IMR-90 (cell line): ENCODE measurements around the gene ADAMTS14. TPM values are rescaled to one million over a fixed set of nuclear protein-coding genes. Genes with fewer than 3 reads are reported as not detected.

Source experiments
- ATAC-seq: fragments of 200-7000 bp; cut with Tn5 transposase; 2 replicates; pipeline ENCODE4 v1.9.1; 2020; ENCODE audit warnings: low read depth, mild to moderate bottlenecking, moderate library complexity
- BruUV-seq: library from RNA; stranded (reverse); fragments of 400-500 nt; replicated peaks from 2 replicates; lab custom pipeline; 2021; lab: Mats Ljungman, UMichigan
- CTCF ChIA-PET: fragments of 300-600 bp; formaldehyde crosslinking; extraction: SDS; loops from one replicate; lab custom pipeline; 2021; ENCODE audit warnings: antibody characterized with exemption; lab: Yijun Ruan, JAX
- POLR2A ChIA-PET: fragments of 300-600 bp; sonication (Branson Sonifier 250); formaldehyde crosslinking; loops from one replicate; lab custom pipeline; 2022; ENCODE audit warnings: antibody characterized with exemption; ENCODE audit not compliant: unreplicated experiment; lab: Charles Lee
- DNase-seq: peaks from one replicate; pipeline ENCODE4 v3.0.0; 2013
- H2AFZ ChIP-seq: replicated peaks from 2 replicates; pipeline ENCODE3; 2013; ENCODE audit warnings: low read length, mild to moderate bottlenecking; ENCODE audit not compliant: poor library complexity
- H2AK5ac ChIP-seq: 2 replicates; pipeline ENCODE4 v1.6.1; 2013; ENCODE audit warnings: low read depth, low read length, inconsistent platforms
- H2AK9ac ChIP-seq: replicated peaks from 2 replicates; pipeline ENCODE3; 2013; ENCODE audit warnings: mild to moderate bottlenecking, low read depth, low read length, moderate library complexity; ENCODE audit not compliant: poor library complexity
- H2BK120ac ChIP-seq: 2 replicates; pipeline ENCODE4 v1.6.1; 2013; ENCODE audit warnings: low read depth, low read length, inconsistent platforms
- H2BK15ac ChIP-seq: 3 replicates; pipeline ENCODE4 v1.6.1; 2013; ENCODE audit warnings: low read depth, low read length, inconsistent platforms
- H2BK20ac ChIP-seq: 2 replicates; pipeline ENCODE4 v1.6.1; 2013; ENCODE audit warnings: low read depth, mild to moderate bottlenecking, inconsistent platforms, low read length, moderate library complexity
- H2BK5ac ChIP-seq: 2 replicates; pipeline ENCODE4 v1.6.1; 2013; ENCODE audit warnings: mild to moderate bottlenecking, low read depth, low read length, inconsistent platforms; ENCODE audit not compliant: poor library complexity, severe bottlenecking
- H3K14ac ChIP-seq: replicated peaks from 2 replicates; pipeline ENCODE4 v1.6.1; 2013; ENCODE audit warnings: low read depth, low read length, inconsistent platforms
- H3K18ac ChIP-seq: 2 replicates; pipeline ENCODE4 v1.6.1; 2013; ENCODE audit warnings: low read depth, low read length, control low read depth
- H3K23ac ChIP-seq: 2 replicates; pipeline ENCODE4 v1.6.1; 2013; ENCODE audit warnings: low read depth, low read length, inconsistent platforms
- H3K27ac ChIP-seq: 2 replicates; pipeline ENCODE4 v1.5.1; 2013; ENCODE audit warnings: mild to moderate bottlenecking, control low read depth, low read length; ENCODE audit not compliant: insufficient read depth
- H3K27me3 ChIP-seq: 2 replicates; pipeline ENCODE4 v1.6.1; 2013; ENCODE audit warnings: low read length; ENCODE audit not compliant: control insufficient read depth, insufficient read depth
- H3K36me3 ChIP-seq: 2 replicates; pipeline ENCODE4 v1.6.1; 2013; ENCODE audit warnings: low read length, mixed read lengths; ENCODE audit not compliant: control insufficient read depth, insufficient read depth
- H3K4ac ChIP-seq: 2 replicates; pipeline ENCODE4 v1.6.1; 2013; ENCODE audit warnings: low read depth, low read length, inconsistent platforms
- H3K4me1 ChIP-seq: 2 replicates; pipeline ENCODE4 v1.6.1; 2013; ENCODE audit warnings: low read length, mixed read lengths; ENCODE audit not compliant: control insufficient read depth, insufficient read depth
- H3K4me2 ChIP-seq: 2 replicates; pipeline ENCODE4 v1.6.1; 2013; ENCODE audit warnings: low read depth, mild to moderate bottlenecking, control low read depth, low read length, moderate library complexity
- H3K4me3 ChIP-seq: 2 replicates; pipeline ENCODE4 v1.5.1; 2013; ENCODE audit warnings: low read depth, mild to moderate bottlenecking, control low read depth, low read length, moderate library complexity; ENCODE audit not compliant: insufficient read depth
- H3K56ac ChIP-seq: 2 replicates; pipeline ENCODE4 v1.6.1; 2013; ENCODE audit warnings: low read length, inconsistent platforms; ENCODE audit not compliant: insufficient read depth; ENCODE audit errors: extremely low read depth
- H3K79me1 ChIP-seq, 2 experiments: 2 replicates each; pipeline ENCODE4 v1.6.1; 2013; ENCODE audit warnings: low read length in 2 of 2, inconsistent platforms in 1 of 2, low read depth in 1 of 2
- H3K9ac ChIP-seq: 2 replicates; pipeline ENCODE4 v1.6.1; 2013; ENCODE audit warnings: low read depth, low read length, control low read depth
- H3K9me1 ChIP-seq: 2 replicates; pipeline ENCODE4 v1.6.1; 2013; ENCODE audit warnings: low read length, inconsistent platforms; ENCODE audit not compliant: insufficient read depth
- H3K9me3 ChIP-seq: 2 replicates; pipeline ENCODE4 v1.6.1; 2013; ENCODE audit warnings: low read length; ENCODE audit not compliant: control insufficient read depth, insufficient read depth
- H4K20me1 ChIP-seq: 2 replicates; pipeline ENCODE4 v1.6.1; 2013; ENCODE audit warnings: low read length, inconsistent platforms; ENCODE audit not compliant: insufficient read depth
- H4K5ac ChIP-seq: 2 replicates; pipeline ENCODE4 v1.6.1; 2013; ENCODE audit warnings: mild to moderate bottlenecking, low read depth, low read length, control low read depth
- H4K8ac ChIP-seq, 2 experiments: 2 replicates each; pipeline ENCODE4 v1.6.1; 2013; ENCODE audit warnings: low read depth in 2 of 2, low read length in 2 of 2, control low read depth in 1 of 2, inconsistent platforms in 1 of 2
- H4K91ac ChIP-seq: 2 replicates; pipeline ENCODE4 v1.6.1; 2013; ENCODE audit warnings: low read depth, low read length, inconsistent platforms; ENCODE audit not compliant: insufficient read depth
- CEBPB ChIP-seq: IDR thresholded peaks from 2 replicates; pipeline ENCODE4 v1.6.1; 2012; ENCODE audit warnings: low read depth, low read length, improper control_type of control experiment
- CTCF ChIP-seq: conservative IDR thresholded peaks from 2 replicates; pipeline ENCODE4 v1.5.1; 2012; ENCODE audit warnings: mild to moderate bottlenecking, low read depth, low read length, improper control_type of control experiment
- ELK1 ChIP-seq: fragments of 150-350 bp; IDR thresholded peaks from 2 replicates; pipeline ENCODE4 v1.6.1; 2016; ENCODE audit warnings: low read depth, mild to moderate bottlenecking, low read length, moderate library complexity, borderline replicate concordance
- FOS ChIP-seq: fragments of 150-350 bp; IDR thresholded peaks from 2 replicates; pipeline ENCODE4 v1.6.1; 2016; ENCODE audit warnings: low read depth, low read length
- MAFK ChIP-seq: IDR thresholded peaks from 2 replicates; pipeline ENCODE4 v1.6.1; 2012; ENCODE audit warnings: low read depth, low read length, improper control_type of control experiment
- MAZ ChIP-seq: IDR thresholded peaks from 2 replicates; pipeline ENCODE4 v1.6.1; 2012; ENCODE audit warnings: low read depth, mild to moderate bottlenecking, low read length, improper control_type of control experiment, moderate library complexity, borderline replicate concordance
- MXI1 ChIP-seq: IDR thresholded peaks from 2 replicates; pipeline ENCODE4 v1.6.1; 2012; ENCODE audit warnings: low read depth, mild to moderate bottlenecking, low read length, moderate library complexity, borderline replicate concordance
- NFE2L2 ChIP-seq: fragments of 150-350 bp; IDR thresholded peaks from 2 replicates; pipeline ENCODE4 v1.6.1; 2016; ENCODE audit warnings: low read depth, mild to moderate bottlenecking, low read length
- POLR2A ChIP-seq: IDR thresholded peaks from 2 replicates; pipeline ENCODE4 v1.6.1; 2012; ENCODE audit warnings: mild to moderate bottlenecking, low read depth, low read length
- RAD21 ChIP-seq: IDR thresholded peaks from 2 replicates; pipeline ENCODE4 v1.6.1; 2012; ENCODE audit warnings: low read length, improper control_type of control experiment
- RCOR1 ChIP-seq: IDR thresholded peaks from 2 replicates; pipeline ENCODE4 v1.6.1; 2012; ENCODE audit warnings: mild to moderate bottlenecking, low read length, improper control_type of control experiment; ENCODE audit not compliant: insufficient replicate concordance
- SMC3 ChIP-seq: fragments of 150-350 bp; IDR thresholded peaks from 2 replicates; pipeline ENCODE4 v1.6.1; 2016; ENCODE audit warnings: low read depth, mild to moderate bottlenecking, antibody characterized with exemption, low read length, moderate library complexity
- USF2 ChIP-seq: fragments of 150-350 bp; IDR thresholded peaks from 2 replicates; pipeline ENCODE4 v1.6.1; 2017; ENCODE audit warnings: mild to moderate bottlenecking, antibody characterized with exemption, low read length, low read depth
- WGBS, 2 experiments: methylation state at CpG; one replicate each; pipeline versions ENCODE4 v1.1.5 to v1.1.7; 2013; ENCODE audit warnings: missing lambda C conversion rate in 2 of 2; ENCODE audit not compliant: insufficient read length in 1 of 2; ENCODE audit errors: extremely low coverage in 2 of 2; 5-methylcytosine and 5-hydroxymethylcytosine counted together
- dilution Hi-C: fragments of 300-500 bp; cut with HindIII; formaldehyde crosslinking; loops from one replicate; pipeline ENCODE4 v1.14.3; 2018; ENCODE audit warnings: low sequenced_read_pairs; ENCODE audit not compliant: unreplicated experiment
- in situ Hi-C: fragments of 300-500 bp; cut with MboI; formaldehyde crosslinking; loops from 3 replicates; pipeline ENCODE4 v1.14.3; 2019; ENCODE audit warnings: low sequenced_read_pairs, inconsistent platforms, mixed read lengths
- intact Hi-C: fragments of 100-400 bp; cut with micrococcal nuclease; formaldehyde crosslinking; loops from 2 replicates; pipeline ENCODE4 v1.10.0; 2022
- polyA plus RNA-seq, 3 experiments: library from polyadenylated mRNA; depleted of rRNA; stranded (reverse); fragments of >200 nt; gene quantifications; 2 replicates each; pipeline ENCODE4 v1.2.3, GENCODE V29; 2012; ENCODE audit warnings: low replicate concordance in 1 of 3
- total RNA-seq: library from RNA; depleted of rRNA; stranded (reverse); fragments of >200 nt; gene quantifications from 2 replicates; pipeline ENCODE4 v1.2.3, GENCODE V29; 2012

Gene ADAMTS14
- total and polyA plus RNA-seq, 2 of the 4 experiments (the other 2 are of a cell fraction): under 0.01 to 0.31 TPM

- H4K5ac ChIP-seq: no peak overlapping the region
- no peaks in the 10 kb centered on the region for H3K36me3 ChIP-seq
- H2AK5ac ChIP-seq: no peak overlapping the region; the same call in 1 of the 2 replicates
- H2BK5ac ChIP-seq: no peak overlapping the region
- no peak overlapping the region for H3K4me3 ChIP-seq
- in situ Hi-C loops: no loop called here
- CTCF ChIA-PET: no interaction called here
- 0 out of 2 replicates have a peak overlapping the region, but pooled peaks have one; percentile 30 for H3K4ac ChIP-seq
- intact Hi-C loops: no loop called here
- peak; percentile 98 for DNase-seq
- H2AFZ ChIP-seq: peak overlapping the region; percentile 25
- no TSS peak for BruUV-seq
- H3K9me3 ChIP-seq: peaks cover 5% of the 10 kb centered on the region
- 26% methylated on average over 10 of the region's 16 CpGs; no CpG with 5 or more reads in 1 of the 2 experiments for WGBS, 2 experiments
- peak overlapping the region in 1 of 2 experiments; percentile 44; a peak in 1 of 4 replicates for H4K8ac ChIP-seq
- H2BK20ac ChIP-seq: peak overlapping the region; percentile 21; the same call in 1 of the 2 replicates
- H3K56ac ChIP-seq: no peak overlapping the region
- peaks cover 10% of the 10 kb centered on the region for H3K4me1 ChIP-seq
- dilution Hi-C loops: no loop called here
- H2BK120ac ChIP-seq: peak overlapping the region; percentile 62
- H4K91ac ChIP-seq: no peak overlapping the region
- H3K79me1 ChIP-seq: no peaks in the 10 kb centered on the region
- no peak overlapping the region for H3K23ac ChIP-seq
- H4K20me1 ChIP-seq: no peaks in the 10 kb centered on the region
- H3K27me3 ChIP-seq: no peaks in the 10 kb centered on the region; the same call in 1 of the 2 replicates
- POLR2A ChIA-PET: no interaction called here
- peak overlapping the region; percentile 7; the same call in 1 of the 2 replicates for H3K27ac ChIP-seq
- no peak overlapping the region for H3K18ac ChIP-seq
- no peak overlapping the region for H2AK9ac ChIP-seq
- peak overlapping the region; percentile 2; the same call in 2 of the 3 replicates for H2BK15ac ChIP-seq
- no peak overlapping the region for H3K4me2 ChIP-seq
- H3K9me1 ChIP-seq: peaks cover 7% of the 10 kb centered on the region
- 0 out of 2 replicates have a peak overlapping the region, but pooled peaks have one; percentile 34 for H3K14ac ChIP-seq
- H3K9ac ChIP-seq: no peak overlapping the region
- ATAC-seq: peak; percentile 66
- TF ChIP-seq RAD21 (no peak), RCOR1 (no peak), USF2 (no peak), CEBPB (no peak), NFE2L2 (no peak), MAFK (peak; percentile 79), SMC3 (no peak), ELK1 (no peak), FOS (peak; percentile 51), CTCF (no peak), POLR2A (no peak), MAZ (no peak), MXI1 (no peak)
Observed at GRCh38 chr10:70652761-70653657, 19.3 kb upstream of the ADAMTS14 start.
